H9 (cell line): Measurements from ENCODE around the gene KANK4. TPM values are rescaled to one million over a fixed set of nuclear protein-coding genes. Genes with fewer than 3 reads are reported as not detected.

Experiments used
- DNase-seq: peaks from one replicate; pipeline ENCODE4 v3.0.0-alpha.2; 2017
- H2AFZ ChIP-seq: one replicate; pipeline ENCODE4 v1.6.1; 2013; ENCODE audit warnings: mild to moderate bottlenecking, low read length, control low read depth, moderate library complexity
- H2AK5ac ChIP-seq: 2 replicates; pipeline ENCODE4 v1.6.1; 2013; ENCODE audit warnings: low read length, control low read depth, mixed read lengths; ENCODE audit not compliant: insufficient read length
- H2BK120ac ChIP-seq: one replicate; pipeline ENCODE4 v1.6.1; 2013; ENCODE audit warnings: low read depth, mild to moderate bottlenecking, low read length, control low read depth, inconsistent platforms; ENCODE audit not compliant: poor library complexity, severe bottlenecking
- H2BK12ac ChIP-seq: 2 replicates; pipeline ENCODE4 v1.6.1; 2013; ENCODE audit warnings: low read length, control low read depth, mixed read lengths, low read depth; ENCODE audit not compliant: insufficient read length
- H2BK15ac ChIP-seq: 2 replicates; pipeline ENCODE4 v1.6.1; 2013; ENCODE audit warnings: low read depth, low read length, control low read depth
- H2BK20ac ChIP-seq: one replicate; pipeline ENCODE4 v1.6.1; 2013; ENCODE audit warnings: low read depth, mild to moderate bottlenecking, low read length, control low read depth, inconsistent platforms; ENCODE audit not compliant: poor library complexity, severe bottlenecking
- H2BK5ac ChIP-seq: 2 replicates; pipeline ENCODE4 v1.6.1; 2013; ENCODE audit warnings: low read length, control low read depth, mixed read lengths; ENCODE audit not compliant: insufficient read length
- H3K14ac ChIP-seq: 2 replicates; pipeline ENCODE4 v1.6.1; 2013; ENCODE audit warnings: low read length, control low read depth; ENCODE audit not compliant: insufficient read depth
- H3K18ac ChIP-seq: 2 replicates; pipeline ENCODE4 v1.6.1; 2013; ENCODE audit warnings: low read depth, mild to moderate bottlenecking, mixed read lengths, low read length, control low read depth; ENCODE audit not compliant: insufficient read length
- H3K23ac ChIP-seq: 2 replicates; pipeline ENCODE4 v1.6.1; 2013; ENCODE audit warnings: low read length, control low read depth, mixed read lengths, low read depth; ENCODE audit not compliant: insufficient read length
- H3K23me2 ChIP-seq: 2 replicates; pipeline ENCODE4 v1.6.1; 2013; ENCODE audit warnings: low read depth, mild to moderate bottlenecking, mixed read lengths, low read length, control low read depth; ENCODE audit not compliant: insufficient read length, poor library complexity, severe bottlenecking
- H3K27ac ChIP-seq: 2 replicates; pipeline ENCODE4 v1.5.1; 2013; ENCODE audit warnings: low read length, control low read depth, mixed read lengths, low read depth; ENCODE audit not compliant: insufficient read length
- H3K27me3 ChIP-seq: 2 replicates; pipeline ENCODE4 v1.6.1; 2013; ENCODE audit warnings: low read length, control low read depth, inconsistent platforms; ENCODE audit not compliant: insufficient read depth
- H3K4ac ChIP-seq: 2 replicates; pipeline ENCODE4 v1.6.1; 2013; ENCODE audit warnings: low read depth, mild to moderate bottlenecking, control low read depth, inconsistent platforms, low read length, moderate library complexity
- H3K4me1 ChIP-seq: 2 replicates; pipeline ENCODE4 v1.6.1; 2013; ENCODE audit warnings: low read length, control low read depth, inconsistent platforms; ENCODE audit not compliant: insufficient read depth
- H3K4me2 ChIP-seq: 2 replicates; pipeline ENCODE4 v1.6.1; 2013; ENCODE audit warnings: low read length, control low read depth, mixed read lengths; ENCODE audit not compliant: insufficient read length, insufficient read depth
- H3K56ac ChIP-seq: 2 replicates; pipeline ENCODE4 v1.6.1; 2013; ENCODE audit warnings: low read depth, mild to moderate bottlenecking, mixed read lengths, low read length, control low read depth; ENCODE audit not compliant: insufficient read length
- H3K79me1 ChIP-seq: 2 replicates; pipeline ENCODE4 v1.6.1; 2013; ENCODE audit warnings: low read depth, mild to moderate bottlenecking, moderate library complexity, low read length, control low read depth, inconsistent platforms; ENCODE audit not compliant: insufficient read depth, poor library complexity, severe bottlenecking
- H3K79me2 ChIP-seq: 2 replicates; pipeline ENCODE4 v1.6.1; 2013; ENCODE audit warnings: low read length, control low read depth, inconsistent platforms; ENCODE audit not compliant: insufficient read depth
- H3K9ac ChIP-seq: 2 replicates; pipeline ENCODE4 v1.6.1; 2013; ENCODE audit warnings: low read length, control low read depth, mixed read lengths; ENCODE audit not compliant: insufficient read length; ENCODE audit errors: extremely low read depth
- H3K9me3 ChIP-seq: one replicate; pipeline ENCODE4 v1.6.1; 2013; ENCODE audit warnings: low read depth, low read length, inconsistent platforms; ENCODE audit not compliant: control insufficient read depth
- H3T11ph ChIP-seq: one replicate; pipeline ENCODE4 v1.6.1; 2013; ENCODE audit warnings: mild to moderate bottlenecking, low read length, control low read depth, inconsistent platforms
- H4K20me1 ChIP-seq: one replicate; pipeline ENCODE4 v1.6.1; 2013; ENCODE audit not compliant: control insufficient read depth, insufficient read length, insufficient read depth
- H4K5ac ChIP-seq: 2 replicates; pipeline ENCODE4 v1.6.1; 2013; ENCODE audit warnings: low read depth, mild to moderate bottlenecking, mixed read lengths, low read length, control low read depth; ENCODE audit not compliant: insufficient read length
- H4K8ac ChIP-seq: replicated peaks from 2 replicates; pipeline ENCODE4 v1.6.1; 2013; ENCODE audit warnings: low read length, control low read depth, mixed read lengths, low read depth; ENCODE audit not compliant: insufficient read length
- H4K91ac ChIP-seq: 2 replicates; pipeline ENCODE4 v1.6.1; 2013; ENCODE audit warnings: low read depth, mild to moderate bottlenecking, moderate library complexity, mixed read lengths, low read length, control low read depth; ENCODE audit not compliant: insufficient read length
- H3K27ac Mint-ChIP-seq, 3 experiments: 2 replicates in 2 of 3; 3 replicates in 1 of 3; pipeline ENCODE4 v1.8.0; 2020 to 2021; ENCODE audit warnings: mixed read lengths in 3 of 3, mild to moderate bottlenecking in 1 of 3, moderate library complexity in 1 of 3
- H3K27me3 Mint-ChIP-seq: 2 replicates; pipeline ENCODE4 v1.8.0; 2021; ENCODE audit warnings: low read depth, mild to moderate bottlenecking, moderate library complexity, mixed read lengths
- H3K36me3 Mint-ChIP-seq, 3 experiments: 2 replicates in 2 of 3; 3 replicates in 1 of 3; pipeline ENCODE4 v1.8.0; 2020 to 2021; ENCODE audit warnings: low read depth in 3 of 3, mixed read lengths in 3 of 3; ENCODE audit not compliant: insufficient read depth in 1 of 3
- H3K4me1 Mint-ChIP-seq, 2 experiments: 2 replicates each; pipeline ENCODE4 v1.8.0; 2020; ENCODE audit warnings: mixed read lengths in 2 of 2
- H3K4me3 Mint-ChIP-seq, 2 experiments: 2 replicates in 1 of 2; 3 replicates in 1 of 2; pipeline ENCODE4 v1.8.0; 2020 to 2021; ENCODE audit warnings: mild to moderate bottlenecking in 2 of 2, mixed read lengths in 2 of 2, moderate library complexity in 1 of 2
- H3K9me3 Mint-ChIP-seq, 2 experiments: 2 replicates in 1 of 2; 3 replicates in 1 of 2; pipeline ENCODE4 v1.8.0; 2020; ENCODE audit warnings: mild to moderate bottlenecking in 2 of 2, mixed read lengths in 2 of 2, moderate library complexity in 1 of 2
- WGBS: extraction: QIAGEN DNeasy Blood & Tissue Kit; methylation state at CpG from one replicate; pipeline ENCODE4 v1.1.7; 2013; ENCODE audit warnings: missing lambda C conversion rate, low lambda C conversion rate, mixed read lengths; ENCODE audit not compliant: insufficient read length; ENCODE audit errors: extremely low coverage; 5-methylcytosine and 5-hydroxymethylcytosine counted together
- total RNA-seq: library from RNA; stranded (reverse); gene quantifications from 2 replicates; pipeline ENCODE4 v1.2.1, GENCODE V29; 2021
- TF ChIP-seq, protein P1 (sequence below): fragments of 200-600 bp; sonication (generic); conservative IDR thresholded peaks from 3 replicates; pipeline ENCODE4 v1.8.0; 2021; ENCODE audit warnings: antibody characterized with exemption, mild to moderate bottlenecking

KANK4 gene
- total RNA-seq, 1 experiment from 2014 or later: 0.15 TPM

- no peak overlapping the region for H3K9ac ChIP-seq
- no peak overlapping the region for H4K91ac ChIP-seq
- no peaks in the 10 kb centered on the region for H3K36me3 Mint-ChIP-seq
- no peaks in the 10 kb centered on the region for H3K79me1 ChIP-seq
- DNase-seq: no peak
- H4K8ac ChIP-seq: no peak overlapping the region
- H3K4me2 ChIP-seq: no peak overlapping the region
- no peaks in the 10 kb centered on the region for H4K20me1 ChIP-seq
- no peak overlapping the region for H2BK20ac ChIP-seq
- no peak overlapping the region for H3K4me3 Mint-ChIP-seq
- H2AFZ ChIP-seq: no peak overlapping the region
- no peaks in the 10 kb centered on the region for H3K27me3 Mint-ChIP-seq
- no peaks in the 10 kb centered on the region for H3K4me1 ChIP-seq
- H4K5ac ChIP-seq: no peak overlapping the region
- H3K27me3 ChIP-seq: no peaks in the 10 kb centered on the region
- H2BK15ac ChIP-seq: no peak overlapping the region
- TF ChIP-seq, protein P1, sequence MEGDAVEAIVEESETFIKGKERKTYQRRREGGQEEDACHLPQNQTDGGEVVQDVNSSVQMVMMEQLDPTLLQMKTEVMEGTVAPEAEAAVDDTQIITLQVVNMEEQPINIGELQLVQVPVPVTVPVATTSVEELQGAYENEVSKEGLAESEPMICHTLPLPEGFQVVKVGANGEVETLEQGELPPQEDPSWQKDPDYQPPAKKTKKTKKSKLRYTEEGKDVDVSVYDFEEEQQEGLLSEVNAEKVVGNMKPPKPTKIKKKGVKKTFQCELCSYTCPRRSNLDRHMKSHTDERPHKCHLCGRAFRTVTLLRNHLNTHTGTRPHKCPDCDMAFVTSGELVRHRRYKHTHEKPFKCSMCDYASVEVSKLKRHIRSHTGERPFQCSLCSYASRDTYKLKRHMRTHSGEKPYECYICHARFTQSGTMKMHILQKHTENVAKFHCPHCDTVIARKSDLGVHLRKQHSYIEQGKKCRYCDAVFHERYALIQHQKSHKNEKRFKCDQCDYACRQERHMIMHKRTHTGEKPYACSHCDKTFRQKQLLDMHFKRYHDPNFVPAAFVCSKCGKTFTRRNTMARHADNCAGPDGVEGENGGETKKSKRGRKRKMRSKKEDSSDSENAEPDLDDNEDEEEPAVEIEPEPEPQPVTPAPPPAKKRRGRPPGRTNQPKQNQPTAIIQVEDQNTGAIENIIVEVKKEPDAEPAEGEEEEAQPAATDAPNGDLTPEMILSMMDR: no peak
- no peaks in the 10 kb centered on the region for H3K23me2 ChIP-seq
- no CpG with 5 or more reads among the region's 8 CpGs for WGBS
- no peaks in the 10 kb centered on the region for H3K79me2 ChIP-seq
- no peak overlapping the region for H3K23ac ChIP-seq
- H3K9me3 ChIP-seq: no peaks in the 10 kb centered on the region
- H3K27ac ChIP-seq: no peak overlapping the region
- H3K9me3 Mint-ChIP-seq: no peaks in the 10 kb centered on the region
- H2BK12ac ChIP-seq: no peak overlapping the region
- no peak overlapping the region for H3T11ph ChIP-seq
- H3K27ac Mint-ChIP-seq: no peak overlapping the region
- H3K18ac ChIP-seq: no peak overlapping the region
- no peak overlapping the region for H2AK5ac ChIP-seq
- H3K4ac ChIP-seq: no peak overlapping the region
- peaks cover 2 to 3% of the 10 kb centered on the region in 2 experiments; a peak in 2 of 4 replicates for H3K4me1 Mint-ChIP-seq
- H3K14ac ChIP-seq: no peak overlapping the region
- no peak overlapping the region for H2BK5ac ChIP-seq
- no peak overlapping the region for H2BK120ac ChIP-seq
- no peak overlapping the region for H3K56ac ChIP-seq
These were observed 35.9 kb upstream of the KANK4 start for GRCh38 chr1:62355095-62355494.
